MM.1S (cell line): ENCODE results near the gene DUOX2.
"Not testable (repeated sequence)": the region's sequence is repeated elsewhere in the genome, so short reads cannot be mapped to it uniquely, and the experiment has no call there.

Experiments
- DNase-seq: peaks from one replicate; pipeline ENCODE4 v3.0.0-alpha.2; 2015
- H2AFZ ChIP-seq: fragments of 300-600 bp; sonication (generic); 2 replicates; pipeline ENCODE4 v1.6.0; 2016; ENCODE audit warnings: antibody characterized with exemption, low read length
- H3F3A ChIP-seq: fragments of 300-600 bp; sonication (generic); 2 replicates; pipeline ENCODE4 v1.6.1; 2016; ENCODE audit warnings: mild to moderate bottlenecking, antibody characterized with exemption, low read length, moderate library complexity, mixed read lengths; ENCODE audit not compliant: insufficient read depth
- H3K27ac ChIP-seq: fragments of 300-600 bp; sonication (generic); 2 replicates; pipeline ENCODE4 v1.5.1; 2016; ENCODE audit warnings: mild to moderate bottlenecking, low read length
- H3K27me3 ChIP-seq: fragments of 300-600 bp; sonication (generic); replicated peaks from 2 replicates; pipeline ENCODE4 v1.6.0; 2016; ENCODE audit warnings: low read length; ENCODE audit not compliant: insufficient read depth
- H3K36me3 ChIP-seq: fragments of 300-600 bp; sonication (generic); replicated peaks from 2 replicates; pipeline ENCODE4 v1.6.1; 2016; ENCODE audit warnings: mild to moderate bottlenecking, low read length, mixed read lengths; ENCODE audit not compliant: insufficient read depth
- H3K4me1 ChIP-seq: fragments of 300-600 bp; sonication (generic); 2 replicates; pipeline ENCODE4 v1.6.1; 2016; ENCODE audit warnings: low read length, mixed read lengths
- H3K4me2 ChIP-seq: fragments of 300-600 bp; sonication (generic); 2 replicates; pipeline ENCODE4 v1.6.0; 2016; ENCODE audit warnings: low read depth, low read length
- H3K4me3 ChIP-seq: fragments of 300-600 bp; sonication (generic); 2 replicates; pipeline ENCODE4 v1.5.1; 2016; ENCODE audit warnings: low read length, mixed read lengths
- H3K79me2 ChIP-seq: fragments of 300-600 bp; sonication (generic); 2 replicates; pipeline ENCODE4 v1.6.1; 2016; ENCODE audit warnings: mixed run types, low read length, mixed read lengths
- H3K9ac ChIP-seq: fragments of 300-600 bp; sonication (generic); 2 replicates; pipeline ENCODE4 v1.6.1; 2016; ENCODE audit warnings: low read length, mixed read lengths
- H3K9me2 ChIP-seq: fragments of 300-600 bp; sonication (generic); replicated peaks from 2 replicates; pipeline ENCODE4 v1.6.1; 2016; ENCODE audit warnings: mild to moderate bottlenecking, low read length, mixed read lengths; ENCODE audit not compliant: insufficient read depth
- H3K9me3 ChIP-seq: fragments of 300-600 bp; sonication (generic); replicated peaks from 2 replicates; pipeline ENCODE4 v1.6.1; 2016; ENCODE audit warnings: mild to moderate bottlenecking, low read length, mixed read lengths; ENCODE audit not compliant: insufficient read depth
- H4K20me1 ChIP-seq: fragments of 300-600 bp; sonication (generic); 2 replicates; pipeline ENCODE4 v1.6.1; 2016; ENCODE audit warnings: mild to moderate bottlenecking, low read length, moderate library complexity, mixed read lengths; ENCODE audit not compliant: insufficient read depth
- CTCF ChIP-seq: fragments of 300-600 bp; sonication (generic); IDR thresholded peaks from 2 replicates; pipeline ENCODE4 v1.5.1; 2016; ENCODE audit warnings: antibody characterized with exemption, low read length, mixed read lengths
- EZH2 ChIP-seq: fragments of 300-600 bp; sonication (generic); optimal IDR thresholded peaks from 2 replicates; pipeline ENCODE3; 2017; ENCODE audit warnings: low read depth, mild to moderate bottlenecking, antibody characterized with exemption, low read length, mixed read lengths
- EZH2phosphoT487 ChIP-seq: fragments of 300-600 bp; sonication (generic); IDR thresholded peaks from 2 replicates; pipeline ENCODE4 v1.6.1; 2018; ENCODE audit warnings: antibody characterized with exemption, low read length

Gene DUOX2

GRCh38 chr15:45137703-45138102, 23.7 kb upstream of the DUOX2 start:
- no peaks in the 10 kb centered on the region for H4K20me1 ChIP-seq
- H3F3A ChIP-seq = no peaks in the 10 kb centered on the region
- H3K4me2 ChIP-seq = no peak overlapping the region
- DNase-seq = no peak
- no peak for TF ChIP-seq CTCF
- TF ChIP-seq EZH2 = no peak
- no peak for TF ChIP-seq EZH2phosphoT487
- H3K79me2 ChIP-seq = no peaks in the 10 kb centered on the region
- H3K9me2 ChIP-seq = no peaks in the 10 kb centered on the region
- H3K4me1 ChIP-seq = 0 out of 2 replicates have a peak, but pooled peaks cover 3% of the 10 kb centered on the region
- H3K27ac ChIP-seq = no peak overlapping the region
- no peak overlapping the region for H3K9ac ChIP-seq
- no peak overlapping the region for H2AFZ ChIP-seq
- no peaks in the 10 kb centered on the region for H3K9me3 ChIP-seq
- H3K36me3 ChIP-seq = no peaks in the 10 kb centered on the region
- H3K4me3 ChIP-seq = no peak overlapping the region
- no peaks in the 10 kb centered on the region; the same call in 1 of the 2 replicates for H3K27me3 ChIP-seq

- DNase-seq = no peak
- no peak overlapping the region for H3K4me2 ChIP-seq
Measured at GRCh38 chr15:45136378-45136764, 22.4 kb upstream of the DUOX2 start.

GRCh38 chr15:45135705-45136377, 21.9 kb upstream of the DUOX2 start:
- not testable (repeated sequence) for H3K27ac ChIP-seq, H2AFZ ChIP-seq, H3K4me2 ChIP-seq, H3F3A ChIP-seq, H3K9me3 ChIP-seq, H4K20me1 ChIP-seq, H3K9ac ChIP-seq, H3K36me3 ChIP-seq, H3K4me1 ChIP-seq, H3K27me3 ChIP-seq, H3K79me2 ChIP-seq, H3K4me3 ChIP-seq, H3K9me2 ChIP-seq, DNase-seq

More at GRCh38 chr15:45136378-45136764, 22.4 kb upstream of the DUOX2 start:
- Histone ChIP-seq H3K9ac (no peak overlapping the region), H3K27ac (no peak overlapping the region), H3K9me2 (no peaks in the 10 kb centered on the region), H2AFZ (no peak overlapping the region), H3K79me2 (no peaks in the 10 kb centered on the region), H3K4me3 (no peak overlapping the region), H3F3A (no peaks in the 10 kb centered on the region), H3K27me3 (no peaks in the 10 kb centered on the region; the same call in 1 of the 2 replicates), H4K20me1 (no peaks in the 10 kb centered on the region; the same call in 1 of the 2 replicates), H3K9me3 (no peaks in the 10 kb centered on the region), H3K36me3 (no peaks in the 10 kb centered on the region), H3K4me1 (0 out of 2 replicates have a peak, but pooled peaks cover 3% of the 10 kb centered on the region)
- TF ChIP-seq CTCF = no peak
